HL-60 (cell line): ENCODE data around the gene MYCL.

Experiments
- POLR2AphosphoS5 ChIP-seq: IDR thresholded peaks from 2 replicates; pipeline ENCODE4 v1.6.1; 2012; ENCODE audit warnings: low read depth
- SPI1 ChIP-seq: IDR thresholded peaks from 2 replicates; pipeline ENCODE4 v1.6.1; 2012; ENCODE audit warnings: low read depth, mild to moderate bottlenecking, borderline replicate concordance
- TF ChIP-seq, protein P1 (sequence below): IDR thresholded peaks from one replicate; pipeline ENCODE4 v1.5.1; 2011; ENCODE audit warnings: low read length, control low read depth, inconsistent platforms; ENCODE audit not compliant: insufficient read depth
- TF ChIP-seq, protein P2 (sequence below): IDR thresholded peaks from 2 replicates; pipeline ENCODE4 v1.6.1; 2012; ENCODE audit warnings: low read depth; ENCODE audit not compliant: insufficient replicate concordance

DNA sequence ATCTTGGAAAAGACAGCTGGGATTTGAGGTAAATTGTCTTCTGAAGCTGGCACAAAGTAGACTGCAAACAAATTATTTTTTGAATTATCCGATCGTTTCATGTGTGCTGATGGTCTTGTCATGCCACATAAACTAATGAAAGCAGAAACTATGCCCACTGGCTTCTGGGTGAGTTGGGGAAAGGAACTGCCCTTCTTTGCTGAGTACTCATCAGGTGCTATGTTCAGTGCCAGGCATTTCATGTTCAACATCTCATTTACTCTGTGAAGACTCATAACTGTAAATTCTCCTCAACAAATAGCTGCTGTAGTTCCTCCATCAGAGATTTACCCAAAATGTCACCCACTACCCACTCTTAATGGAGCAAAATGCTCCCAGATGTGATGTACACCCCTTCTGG lies 19.6 kb downstream of the MYCL start:
- TF ChIP-seq, protein P1, sequence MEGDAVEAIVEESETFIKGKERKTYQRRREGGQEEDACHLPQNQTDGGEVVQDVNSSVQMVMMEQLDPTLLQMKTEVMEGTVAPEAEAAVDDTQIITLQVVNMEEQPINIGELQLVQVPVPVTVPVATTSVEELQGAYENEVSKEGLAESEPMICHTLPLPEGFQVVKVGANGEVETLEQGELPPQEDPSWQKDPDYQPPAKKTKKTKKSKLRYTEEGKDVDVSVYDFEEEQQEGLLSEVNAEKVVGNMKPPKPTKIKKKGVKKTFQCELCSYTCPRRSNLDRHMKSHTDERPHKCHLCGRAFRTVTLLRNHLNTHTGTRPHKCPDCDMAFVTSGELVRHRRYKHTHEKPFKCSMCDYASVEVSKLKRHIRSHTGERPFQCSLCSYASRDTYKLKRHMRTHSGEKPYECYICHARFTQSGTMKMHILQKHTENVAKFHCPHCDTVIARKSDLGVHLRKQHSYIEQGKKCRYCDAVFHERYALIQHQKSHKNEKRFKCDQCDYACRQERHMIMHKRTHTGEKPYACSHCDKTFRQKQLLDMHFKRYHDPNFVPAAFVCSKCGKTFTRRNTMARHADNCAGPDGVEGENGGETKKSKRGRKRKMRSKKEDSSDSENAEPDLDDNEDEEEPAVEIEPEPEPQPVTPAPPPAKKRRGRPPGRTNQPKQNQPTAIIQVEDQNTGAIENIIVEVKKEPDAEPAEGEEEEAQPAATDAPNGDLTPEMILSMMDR: no peak
- TF ChIP-seq POLR2AphosphoS5 (no peak), SPI1 (no peak)
- TF ChIP-seq, protein P2, sequence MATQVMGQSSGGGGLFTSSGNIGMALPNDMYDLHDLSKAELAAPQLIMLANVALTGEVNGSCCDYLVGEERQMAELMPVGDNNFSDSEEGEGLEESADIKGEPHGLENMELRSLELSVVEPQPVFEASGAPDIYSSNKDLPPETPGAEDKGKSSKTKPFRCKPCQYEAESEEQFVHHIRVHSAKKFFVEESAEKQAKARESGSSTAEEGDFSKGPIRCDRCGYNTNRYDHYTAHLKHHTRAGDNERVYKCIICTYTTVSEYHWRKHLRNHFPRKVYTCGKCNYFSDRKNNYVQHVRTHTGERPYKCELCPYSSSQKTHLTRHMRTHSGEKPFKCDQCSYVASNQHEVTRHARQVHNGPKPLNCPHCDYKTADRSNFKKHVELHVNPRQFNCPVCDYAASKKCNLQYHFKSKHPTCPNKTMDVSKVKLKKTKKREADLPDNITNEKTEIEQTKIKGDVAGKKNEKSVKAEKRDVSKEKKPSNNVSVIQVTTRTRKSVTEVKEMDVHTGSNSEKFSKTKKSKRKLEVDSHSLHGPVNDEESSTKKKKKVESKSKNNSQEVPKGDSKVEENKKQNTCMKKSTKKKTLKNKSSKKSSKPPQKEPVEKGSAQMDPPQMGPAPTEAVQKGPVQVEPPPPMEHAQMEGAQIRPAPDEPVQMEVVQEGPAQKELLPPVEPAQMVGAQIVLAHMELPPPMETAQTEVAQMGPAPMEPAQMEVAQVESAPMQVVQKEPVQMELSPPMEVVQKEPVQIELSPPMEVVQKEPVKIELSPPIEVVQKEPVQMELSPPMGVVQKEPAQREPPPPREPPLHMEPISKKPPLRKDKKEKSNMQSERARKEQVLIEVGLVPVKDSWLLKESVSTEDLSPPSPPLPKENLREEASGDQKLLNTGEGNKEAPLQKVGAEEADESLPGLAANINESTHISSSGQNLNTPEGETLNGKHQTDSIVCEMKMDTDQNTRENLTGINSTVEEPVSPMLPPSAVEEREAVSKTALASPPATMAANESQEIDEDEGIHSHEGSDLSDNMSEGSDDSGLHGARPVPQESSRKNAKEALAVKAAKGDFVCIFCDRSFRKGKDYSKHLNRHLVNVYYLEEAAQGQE: no peak
